ENCODE data around the gene KRT28. TPM values are rescaled to one million over a fixed set of nuclear protein-coding genes. Genes with fewer than 3 reads are reported as not detected.

KRT28 gene
- total and polyA plus RNA-seq, 2 of the 8 experiments (the other 6 are each of a cell fraction or from before 2014, with no cell fraction given): not detected

GRCh38 chr17:40813804-40814203, 14.0 kb upstream of the KRT28 start:
- no peak overlapping the region for H4K8ac ChIP-seq (ENCODE audit: extremely low read depth, insufficient read depth, low read length)
- POLR2A ChIA-PET (ENCODE audit: partially characterized antibody): no interaction called here
- no peak overlapping the region for H2BK20ac ChIP-seq (ENCODE audit: low read length)
- H3K79me1 ChIP-seq (ENCODE audit: low read depth, low read length): no peaks in the 10 kb centered on the region
- H3K9me3 ChIP-seq (ENCODE audit: insufficient read depth in 2 of 2, low read depth in 1 of 2, low read length in 1 of 2): no peaks in the 10 kb centered on the region
- no peak overlapping the region for H4K5ac ChIP-seq (ENCODE audit: insufficient read length, low read depth, low read length)
- H3K4me2 ChIP-seq (ENCODE audit: insufficient read depth in 1 of 2, low read depth in 2 of 2, low read length in 2 of 2): no peak overlapping the region
- 68% methylated on average over 4 of the region's 4 CpGs; no CpG with 5 or more reads in 1 of the 2 experiments for WGBS, 2 experiments (ENCODE audit: extremely low coverage in 1 of 2, insufficient coverage in 1 of 2, insufficient read length in 1 of 2, insufficient replicate concordance in 2 of 2, low coverage in 1 of 2, low lambda C conversion rate in 2 of 2, missing lambda C conversion rate in 1 of 2)
- no peak overlapping the region for H3K4me3 ChIP-seq (ENCODE audit: extremely low read depth in 1 of 4, insufficient read depth in 2 of 4, low read depth in 3 of 4, low read length in 4 of 4)
- no peak overlapping the region for H2BK120ac ChIP-seq (replicated peaks; ENCODE audit: low read depth, low read length)
- no peak overlapping the region for H3K9ac ChIP-seq (replicated peaks in 1 of 4; ENCODE audit: extremely low read depth in 1 of 4, low read depth in 3 of 4, low read length in 3 of 4)
- CTCF ChIA-PET (ENCODE audit: partially characterized antibody): no interaction called here
- H2BK12ac ChIP-seq (ENCODE audit: low read depth, low read length): no peak overlapping the region
- TF ChIP-seq TCF12 (IDR thresholded peaks at IDR 0.05; ENCODE audit: low read depth, low read length) (no peak), RBBP5 (IDR thresholded peaks at IDR 0.05; ENCODE audit: borderline replicate concordance, low read depth, low read length) (no peak), CHD1 (IDR thresholded peaks at IDR 0.05; ENCODE audit: low read depth, low read length) (no peak), SIN3A (conservative IDR thresholded peaks at IDR 0.05 in 1 of 2, IDR thresholded peaks at IDR 0.05 in 1 of 2; ENCODE audit: low read depth in 1 of 2, low read length in 2 of 2) (no peak), SRF (IDR thresholded peaks at IDR 0.05; ENCODE audit: low read depth, low read length) (no peak), BACH1 (IDR thresholded peaks at IDR 0.05; ENCODE audit: low read length) (no peak), JUND (IDR thresholded peaks at IDR 0.05; ENCODE audit: low read length) (no peak), TAF1 (IDR thresholded peaks at IDR 0.05; ENCODE audit: low read depth, low read length) (no peak), CHD2 (IDR thresholded peaks at IDR 0.05; ENCODE audit: low read length) (no peak), KDM1A (IDR thresholded peaks at IDR 0.05; ENCODE audit: borderline replicate concordance, low read length) (no peak)
- H2AK5ac ChIP-seq (ENCODE audit: low read depth, low read length): no peak overlapping the region
- no peaks in the 10 kb centered on the region for H4K20me1 ChIP-seq (replicated peaks in 1 of 2; ENCODE audit: control insufficient read depth in 1 of 2, insufficient read depth in 2 of 2, low read length in 2 of 2)
- no peak overlapping the region for H2AFZ ChIP-seq (ENCODE audit: low read length)
- FAIRE-seq (no peak), DNase-seq (ENCODE audit: low read depth in 1 of 2, low spot score in 2 of 2) (no peak)
- H3K18ac ChIP-seq (ENCODE audit: extremely low read depth, low read length): no peak overlapping the region
- H3K27ac ChIP-seq (ENCODE audit: low read depth, low read length): no peak overlapping the region
- H3K4ac ChIP-seq (replicated peaks; ENCODE audit: insufficient read length, low read depth, low read length): no peak overlapping the region
- no peaks in the 10 kb centered on the region for H3K79me2 ChIP-seq (ENCODE audit: control insufficient read depth in 1 of 2, insufficient read depth in 2 of 2, low read length in 2 of 2)
- no peak overlapping the region for H3K23ac ChIP-seq (ENCODE audit: insufficient read length)
- H3K23me2 ChIP-seq (ENCODE audit: low read depth, low read length): no peaks in the 10 kb centered on the region
- H4K91ac ChIP-seq (replicated peaks; ENCODE audit: insufficient read length, low read length): no peak overlapping the region
- H3K27me3 ChIP-seq (replicated peaks in 1 of 4; ENCODE audit: control insufficient read depth in 3 of 4, extremely low read depth in 1 of 4, insufficient read depth in 3 of 4, low read length in 3 of 4): no peaks in the 10 kb centered on the region; a peak in 2 of 7 replicates
- no peak overlapping the region for H3K14ac ChIP-seq (ENCODE audit: insufficient read length)
- peaks cover 0 to 5% (median 4%) of the 10 kb centered on the region in 4 experiments; a peak in 2 of 8 replicates for H3K36me3 ChIP-seq (ENCODE audit: control insufficient read depth in 2 of 4, insufficient read depth in 4 of 4, low read length in 3 of 4)
- H2BK5ac ChIP-seq (ENCODE audit: low read depth, low read length): no peak overlapping the region
- no peak overlapping the region for H3K56ac ChIP-seq (replicated peaks; ENCODE audit: insufficient read length, low read depth, low read length)
- no peak overlapping the region for H2BK15ac ChIP-seq (ENCODE audit: low read length)
- no peaks in the 10 kb centered on the region; a peak in 1 of 7 replicates for H3K4me1 ChIP-seq (replicated peaks in 1 of 4; ENCODE audit: control insufficient read depth in 3 of 4, insufficient read depth in 4 of 4, low read length in 3 of 4)
